ENCODE measurements around the gene CSRNP3. TPM values are rescaled to one million over a fixed set of nuclear protein-coding genes. Genes with fewer than 3 reads are reported as not detected.

The CSRNP3 gene
- total and polyA plus RNA-seq, 2 donors (not counting 3 experiments of a cell fraction or from before 2014, with no cell fraction given): not detected

DNA sequence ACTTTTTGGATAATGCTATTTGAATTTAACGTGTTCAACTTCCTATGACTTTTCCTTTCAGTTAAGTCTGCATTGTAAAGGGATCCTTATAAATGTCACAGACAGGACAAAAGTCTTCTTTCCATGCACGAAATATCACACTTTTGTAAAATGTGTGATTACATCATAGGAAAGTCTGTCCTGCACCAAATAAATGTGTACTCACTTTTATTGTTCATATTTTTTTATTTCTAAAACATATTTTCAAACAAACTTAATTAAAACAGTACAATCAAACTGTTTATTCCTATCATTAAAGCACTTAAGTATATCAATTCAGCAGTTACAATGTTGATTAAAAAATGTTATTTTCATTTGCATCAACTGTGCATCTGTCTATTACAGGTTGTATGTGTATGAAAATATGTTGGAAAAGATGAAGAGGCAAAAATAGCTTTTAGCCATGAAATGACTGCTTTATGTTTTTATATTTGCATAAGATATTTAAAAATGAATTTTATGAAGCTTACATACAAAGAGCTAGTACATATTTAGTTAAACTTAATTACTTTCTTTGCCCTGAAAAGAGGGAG lies 105.6 kb downstream of the CSRNP3 start:
- CTCF ChIA-PET: interaction anchor here (0.6 to 1.1 kb wide), 4 partner anchors 12 to 553 kb away, joined by 3 to 4 read pairs (median 3); partner anchors contain the start of gene SCN1A
- H2AFZ ChIP-seq (ENCODE audit: low read depth, low read length): no peak overlapping the region

More for the DNA sequence above, 105.6 kb downstream of the CSRNP3 start:
- dilution Hi-C loops (cut with MboI; ENCODE audit: extremely low pct_ligation_motif_present, low sequenced_read_pairs) (no loop called here), intact Hi-C loops (cut with micrococcal nuclease) (no loop called here)
- H3K79me2 ChIP-seq (ENCODE audit: control insufficient read depth, insufficient read depth, low read length): no peaks in the 10 kb centered on the region
- POLR2A ChIA-PET: no interaction called here
- H3K4me3 ChIP-seq (replicated peaks in 1 of 3; ENCODE audit: insufficient read depth in 1 of 3, low read depth in 1 of 3, low read length in 3 of 3): no peak overlapping the region
- H3K27ac ChIP-seq (ENCODE audit: insufficient read depth, low read depth, low read length): no peak overlapping the region
- H3K4me2 ChIP-seq (ENCODE audit: insufficient read depth, low read length): no peak overlapping the region
- H3K36me3 ChIP-seq (ENCODE audit: control insufficient read depth in 2 of 2, extremely low read depth in 1 of 2, insufficient read depth in 2 of 2, low read length in 2 of 2): no peaks in the 10 kb centered on the region
- H3K9me1 ChIP-seq (replicated peaks; ENCODE audit: control insufficient read depth, extremely low read depth, insufficient read depth, low read length): no peaks in the 10 kb centered on the region
- TF ChIP-seq MYC (IDR thresholded peaks at IDR 0.05; ENCODE audit: low read depth, low read length) (no peak), FOS (IDR thresholded peaks at IDR 0.05; ENCODE audit: borderline replicate concordance, insufficient read depth, low read length) (no peak), POLR2AphosphoS5 (IDR thresholded peaks at IDR 0.05; ENCODE audit: insufficient read depth, low read depth, low read length) (no peak), EZH2 (IDR thresholded peaks at IDR 0.05; ENCODE audit: borderline replicate concordance, low read depth, low read length, severe bottlenecking) (no peak), JUN (IDR thresholded peaks at IDR 0.05; ENCODE audit: borderline replicate concordance, insufficient read depth, insufficient read length, low read depth) (no peak)
- TF ChIP-seq, protein P1, sequence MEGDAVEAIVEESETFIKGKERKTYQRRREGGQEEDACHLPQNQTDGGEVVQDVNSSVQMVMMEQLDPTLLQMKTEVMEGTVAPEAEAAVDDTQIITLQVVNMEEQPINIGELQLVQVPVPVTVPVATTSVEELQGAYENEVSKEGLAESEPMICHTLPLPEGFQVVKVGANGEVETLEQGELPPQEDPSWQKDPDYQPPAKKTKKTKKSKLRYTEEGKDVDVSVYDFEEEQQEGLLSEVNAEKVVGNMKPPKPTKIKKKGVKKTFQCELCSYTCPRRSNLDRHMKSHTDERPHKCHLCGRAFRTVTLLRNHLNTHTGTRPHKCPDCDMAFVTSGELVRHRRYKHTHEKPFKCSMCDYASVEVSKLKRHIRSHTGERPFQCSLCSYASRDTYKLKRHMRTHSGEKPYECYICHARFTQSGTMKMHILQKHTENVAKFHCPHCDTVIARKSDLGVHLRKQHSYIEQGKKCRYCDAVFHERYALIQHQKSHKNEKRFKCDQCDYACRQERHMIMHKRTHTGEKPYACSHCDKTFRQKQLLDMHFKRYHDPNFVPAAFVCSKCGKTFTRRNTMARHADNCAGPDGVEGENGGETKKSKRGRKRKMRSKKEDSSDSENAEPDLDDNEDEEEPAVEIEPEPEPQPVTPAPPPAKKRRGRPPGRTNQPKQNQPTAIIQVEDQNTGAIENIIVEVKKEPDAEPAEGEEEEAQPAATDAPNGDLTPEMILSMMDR (IDR thresholded peaks at IDR 0.05; ENCODE audit: extremely low read depth in 1 of 2, insufficient read depth in 1 of 2, low read depth in 1 of 2, low read length in 2 of 2): no peak
- TF ChIP-seq, protein P2, sequence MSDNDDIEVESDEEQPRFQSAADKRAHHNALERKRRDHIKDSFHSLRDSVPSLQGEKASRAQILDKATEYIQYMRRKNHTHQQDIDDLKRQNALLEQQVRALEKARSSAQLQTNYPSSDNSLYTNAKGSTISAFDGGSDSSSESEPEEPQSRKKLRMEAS (IDR thresholded peaks at IDR 0.05; ENCODE audit: insufficient read depth, insufficient read length): no peak
- H4K20me1 ChIP-seq (replicated peaks; ENCODE audit: control insufficient read depth, extremely low read depth, insufficient read depth, low read length): no peaks in the 10 kb centered on the region
- H3K9ac ChIP-seq (replicated peaks; ENCODE audit: extremely low read depth, insufficient read depth, low read length): no peak overlapping the region
- BruUV-seq (replicated peaks): no TSS peak
- DNase-seq (ENCODE audit: low read depth, low spot score): no peak
- H3K9me3 ChIP-seq (replicated peaks; ENCODE audit: control insufficient read depth, insufficient read depth, low read length): no peaks in the 10 kb centered on the region
- no peak for FAIRE-seq
- no peaks in the 10 kb centered on the region for H3K27me3 ChIP-seq (ENCODE audit: control insufficient read depth in 2 of 2, insufficient read depth in 2 of 2, low read length in 2 of 2)
- H3K4me1 ChIP-seq (ENCODE audit: control insufficient read depth, extremely low read depth, insufficient read depth, low read length): no peaks in the 10 kb centered on the region
